Measurements from ENCODE around the gene JAKMIP1. TPM values are rescaled to one million over a fixed set of nuclear protein-coding genes. Genes with fewer than 3 reads are reported as not detected.

Gene JAKMIP1
- total RNA-seq, 1 experiment from 2014 or later, result not detected

DNA sequence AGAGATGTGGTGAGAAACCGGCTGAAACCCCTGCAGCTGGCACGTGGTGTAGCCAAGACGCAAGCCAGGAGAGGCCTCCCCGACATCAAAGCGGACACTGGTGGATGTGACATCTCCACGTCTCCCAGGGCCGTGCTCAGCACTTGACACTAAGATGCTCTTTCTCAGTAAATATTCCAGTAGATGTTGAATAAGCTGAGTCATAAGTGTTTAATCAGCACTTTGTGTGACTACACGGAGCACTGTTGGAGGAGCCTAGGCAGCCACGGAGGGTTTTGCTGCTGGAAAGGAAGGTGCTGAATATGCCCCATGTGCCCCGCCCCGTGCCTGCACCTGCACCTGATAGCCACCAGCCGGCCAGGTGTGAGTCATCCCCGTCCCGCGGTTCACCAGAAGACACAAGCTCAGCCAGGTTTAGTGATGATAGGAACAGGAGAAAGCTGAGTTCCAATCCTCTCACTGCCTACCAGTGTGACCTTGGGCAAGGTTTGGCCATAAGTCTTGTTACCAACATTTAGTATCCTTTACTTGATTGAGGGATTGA, 153.1 kb downstream of the JAKMIP1 start:
- H2AFZ ChIP-seq, result no peak overlapping the region
- H3K9me3 ChIP-seq (ENCODE audit: insufficient read depth, low read depth), result no peaks in the 10 kb centered on the region
- no peak overlapping the region for H3K27ac ChIP-seq
- H3K4me2 ChIP-seq, result no peak overlapping the region
- H3K27me3 ChIP-seq (ENCODE audit: insufficient read depth, low read depth), result peaks cover 81% of the 10 kb centered on the region
- ChIA-PET CTCF (no interaction called here), POLR2A (ENCODE audit: unreplicated experiment) (no interaction called here)
- no peaks in the 10 kb centered on the region for H3K9me2 ChIP-seq (ENCODE audit: insufficient read depth)
- no peaks in the 10 kb centered on the region for H3K4me1 ChIP-seq (replicated peaks; ENCODE audit: insufficient read depth)
- H4K20me1 ChIP-seq (ENCODE audit: insufficient read depth), result no peaks in the 10 kb centered on the region
- H3K79me2 ChIP-seq (ENCODE audit: low read depth), result no peaks in the 10 kb centered on the region
- H3K36me3 ChIP-seq (ENCODE audit: low read depth), result no peaks in the 10 kb centered on the region
- BruUV-seq (replicated peaks), result no TSS peak
- DNase-seq, result peak in 1 of 2 experiments; percentile 46
- H3K4me3 ChIP-seq, result no peak overlapping the region
- intact Hi-C loops (cut with micrococcal nuclease; ENCODE audit: unreplicated experiment), result no loop called here
- H3F3A ChIP-seq (ENCODE audit: insufficient read depth, low read depth), result no peaks in the 10 kb centered on the region
- no peak for TF ChIP-seq EZH2 (IDR thresholded peaks at IDR 0.05; ENCODE audit: low read depth)
- TF ChIP-seq, protein P1, sequence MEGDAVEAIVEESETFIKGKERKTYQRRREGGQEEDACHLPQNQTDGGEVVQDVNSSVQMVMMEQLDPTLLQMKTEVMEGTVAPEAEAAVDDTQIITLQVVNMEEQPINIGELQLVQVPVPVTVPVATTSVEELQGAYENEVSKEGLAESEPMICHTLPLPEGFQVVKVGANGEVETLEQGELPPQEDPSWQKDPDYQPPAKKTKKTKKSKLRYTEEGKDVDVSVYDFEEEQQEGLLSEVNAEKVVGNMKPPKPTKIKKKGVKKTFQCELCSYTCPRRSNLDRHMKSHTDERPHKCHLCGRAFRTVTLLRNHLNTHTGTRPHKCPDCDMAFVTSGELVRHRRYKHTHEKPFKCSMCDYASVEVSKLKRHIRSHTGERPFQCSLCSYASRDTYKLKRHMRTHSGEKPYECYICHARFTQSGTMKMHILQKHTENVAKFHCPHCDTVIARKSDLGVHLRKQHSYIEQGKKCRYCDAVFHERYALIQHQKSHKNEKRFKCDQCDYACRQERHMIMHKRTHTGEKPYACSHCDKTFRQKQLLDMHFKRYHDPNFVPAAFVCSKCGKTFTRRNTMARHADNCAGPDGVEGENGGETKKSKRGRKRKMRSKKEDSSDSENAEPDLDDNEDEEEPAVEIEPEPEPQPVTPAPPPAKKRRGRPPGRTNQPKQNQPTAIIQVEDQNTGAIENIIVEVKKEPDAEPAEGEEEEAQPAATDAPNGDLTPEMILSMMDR (conservative IDR thresholded peaks at IDR 0.05), result no peak

DNA sequence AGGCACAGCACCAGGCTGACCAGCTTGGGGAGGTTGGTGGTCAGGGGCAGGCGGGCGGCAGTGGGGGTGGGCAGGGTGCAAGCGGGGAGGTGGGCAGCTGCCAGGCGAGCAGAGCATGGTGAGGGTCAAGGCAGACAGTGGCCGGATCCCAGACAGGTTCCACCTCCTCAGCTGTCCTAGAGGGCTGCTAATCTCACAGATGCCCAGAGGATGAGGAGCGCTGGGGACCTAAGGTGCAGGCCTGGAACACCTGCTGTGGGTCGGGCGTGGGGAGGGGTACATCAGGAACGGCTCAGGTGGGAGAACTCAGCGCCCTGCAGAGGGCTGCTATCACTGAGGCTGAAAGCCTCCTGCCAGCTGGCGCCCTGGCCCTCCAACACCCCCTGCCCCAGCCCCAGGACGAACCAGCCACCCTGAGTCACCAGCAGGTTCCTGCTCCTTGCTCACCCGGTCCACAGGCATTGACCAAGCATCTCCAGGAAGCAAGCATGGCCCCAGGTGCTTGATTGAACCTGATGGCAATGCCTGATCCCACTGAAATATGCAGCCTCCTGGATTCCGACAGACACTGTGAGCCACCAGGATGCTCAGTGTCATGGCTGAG, 153.7 kb downstream of the JAKMIP1 start:
- H3K79me2 ChIP-seq (ENCODE audit: low read depth), result no peaks in the 10 kb centered on the region
- no peaks in the 10 kb centered on the region for H3K9me3 ChIP-seq (ENCODE audit: insufficient read depth, low read depth)
- intact Hi-C loops (cut with micrococcal nuclease; ENCODE audit: unreplicated experiment), result no loop called here
- no peaks in the 10 kb centered on the region for H3K4me1 ChIP-seq (replicated peaks; ENCODE audit: insufficient read depth)
- H2AFZ ChIP-seq, result no peak overlapping the region
- no peak for DNase-seq
- H3K4me2 ChIP-seq, result no peak overlapping the region
- H4K20me1 ChIP-seq (ENCODE audit: insufficient read depth), result no peaks in the 10 kb centered on the region
- H3K27ac ChIP-seq, result no peak overlapping the region
- ChIA-PET POLR2A (ENCODE audit: unreplicated experiment) (no interaction called here), CTCF (no interaction called here)
- peaks cover 81% of the 10 kb centered on the region for H3K27me3 ChIP-seq (ENCODE audit: insufficient read depth, low read depth)
- H3K4me3 ChIP-seq, result no peak overlapping the region
- H3K9me2 ChIP-seq (ENCODE audit: insufficient read depth), result no peaks in the 10 kb centered on the region
- no peaks in the 10 kb centered on the region for H3F3A ChIP-seq (ENCODE audit: insufficient read depth, low read depth)
- TF ChIP-seq, protein P1 (conservative IDR thresholded peaks at IDR 0.05), result no peak
- TF ChIP-seq EZH2 (IDR thresholded peaks at IDR 0.05; ENCODE audit: low read depth), result no peak
- no TSS peak for BruUV-seq (replicated peaks)
- H3K36me3 ChIP-seq (ENCODE audit: low read depth), result no peaks in the 10 kb centered on the region

DNA sequence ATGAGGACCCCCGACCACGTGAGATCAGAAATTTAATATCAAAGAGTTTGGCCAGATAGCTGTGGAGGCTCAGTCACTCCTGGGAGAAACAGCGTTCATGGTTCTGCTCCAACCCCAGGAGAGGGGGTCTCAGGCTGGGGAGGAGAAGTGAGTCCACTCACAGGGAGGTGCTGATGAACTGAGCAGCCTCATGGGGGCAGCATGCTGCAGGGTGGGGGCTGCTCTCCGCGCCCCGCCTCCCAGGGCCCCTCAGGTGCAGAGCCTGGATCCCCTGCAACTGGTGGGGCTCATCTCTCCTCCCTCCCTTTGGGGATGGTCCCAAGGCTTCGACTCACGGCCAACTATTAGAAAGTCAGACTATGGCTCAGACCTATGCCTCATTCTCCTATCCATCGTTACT, 155.5 kb downstream of the JAKMIP1 start:
- Histone ChIP-seq H4K20me1 (ENCODE audit: insufficient read depth) (no peaks in the 10 kb centered on the region), H3K4me3 (no peak overlapping the region), H3K27ac (no peak overlapping the region), H3K4me2 (no peak overlapping the region), H3K9me2 (ENCODE audit: insufficient read depth) (no peaks in the 10 kb centered on the region), H3K9me3 (ENCODE audit: insufficient read depth, low read depth) (no peaks in the 10 kb centered on the region), H3F3A (ENCODE audit: insufficient read depth, low read depth) (no peaks in the 10 kb centered on the region), H3K4me1 (replicated peaks; ENCODE audit: insufficient read depth) (no peaks in the 10 kb centered on the region), H3K36me3 (ENCODE audit: low read depth) (no peaks in the 10 kb centered on the region), H3K79me2 (ENCODE audit: low read depth) (no peaks in the 10 kb centered on the region), H3K27me3 (ENCODE audit: insufficient read depth, low read depth) (peaks cover 81% of the 10 kb centered on the region), H2AFZ (no peak overlapping the region)
- TF ChIP-seq EZH2 (IDR thresholded peaks at IDR 0.05; ENCODE audit: low read depth), result no peak
- TF ChIP-seq, protein P1 (conservative IDR thresholded peaks at IDR 0.05), result no peak
- BruUV-seq (replicated peaks), result no TSS peak
- no peak for DNase-seq
- ChIA-PET POLR2A (ENCODE audit: unreplicated experiment) (no interaction called here), CTCF (no interaction called here)
- intact Hi-C loops (cut with micrococcal nuclease; ENCODE audit: unreplicated experiment), result no loop called here

Data from PC-9 (cell line).